HG03457 (cell line): ENCODE results near the gene ABO.
"Not testable (repeated sequence)": the region's sequence is repeated elsewhere in the genome, so short reads cannot be mapped to it uniquely, and the experiment has no call there.

Experiments
- ATAC-seq: cut with Tn5 transposase; IDR thresholded peaks from one replicate; pipeline ENCODE4 v1.9.1; 2021; ENCODE audit warnings: moderate number of reproducible peaks; ENCODE audit not compliant: unreplicated experiment

ABO gene

GRCh38 chr9:133290751-133291302 lies 15.8 kb upstream of the ABO start:
- ATAC-seq: no peak

- no peak for ATAC-seq
Measured at GRCh38 chr9:133286523-133286922, 11.5 kb upstream of the ABO start.

GRCh38 chr9:133285252-133285775 lies 10.3 kb upstream of the ABO start:
- no peak for ATAC-seq

- ATAC-seq: no peak
Measured at GRCh38 chr9:133284362-133284761, 9.4 kb upstream of the ABO start.

DNA sequence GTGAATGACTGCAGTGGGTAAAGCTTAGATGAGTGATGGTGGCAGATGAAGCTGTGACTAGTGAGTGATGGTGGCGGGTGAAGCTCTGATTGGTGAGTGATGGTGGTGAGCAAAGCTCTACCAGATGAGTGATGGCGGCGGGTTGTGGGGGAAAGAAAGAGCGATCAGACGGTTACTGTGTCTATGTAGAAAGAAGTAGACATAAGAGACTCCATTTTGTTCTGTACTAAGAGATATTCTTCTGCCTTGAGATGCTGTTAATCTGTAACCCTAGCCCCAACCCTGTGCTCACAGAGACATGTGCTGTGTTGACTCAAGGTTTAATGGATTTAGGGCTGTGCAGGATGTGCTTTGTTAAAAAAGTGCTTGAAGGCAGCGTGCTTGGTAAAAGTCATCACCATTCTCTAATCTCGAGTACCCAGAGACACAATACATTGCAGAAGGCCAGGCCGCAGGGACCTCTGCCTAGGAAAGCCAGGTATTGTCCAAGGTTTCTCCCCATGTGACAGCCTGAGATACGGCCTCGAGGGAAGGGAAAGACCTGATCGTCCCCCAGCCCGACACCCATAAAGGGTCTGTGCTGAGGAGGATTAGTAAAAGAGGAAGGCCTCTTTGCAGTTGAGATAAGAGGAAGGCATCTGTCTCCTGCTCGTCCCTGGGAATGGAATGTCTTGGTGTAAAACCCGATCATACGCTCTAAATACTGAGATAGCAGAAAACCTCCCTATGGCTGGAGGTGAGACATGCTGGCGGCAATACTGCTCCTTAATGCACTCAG lies 8.4 kb upstream of the ABO start:
- ATAC-seq: not testable (repeated sequence)

DNA sequence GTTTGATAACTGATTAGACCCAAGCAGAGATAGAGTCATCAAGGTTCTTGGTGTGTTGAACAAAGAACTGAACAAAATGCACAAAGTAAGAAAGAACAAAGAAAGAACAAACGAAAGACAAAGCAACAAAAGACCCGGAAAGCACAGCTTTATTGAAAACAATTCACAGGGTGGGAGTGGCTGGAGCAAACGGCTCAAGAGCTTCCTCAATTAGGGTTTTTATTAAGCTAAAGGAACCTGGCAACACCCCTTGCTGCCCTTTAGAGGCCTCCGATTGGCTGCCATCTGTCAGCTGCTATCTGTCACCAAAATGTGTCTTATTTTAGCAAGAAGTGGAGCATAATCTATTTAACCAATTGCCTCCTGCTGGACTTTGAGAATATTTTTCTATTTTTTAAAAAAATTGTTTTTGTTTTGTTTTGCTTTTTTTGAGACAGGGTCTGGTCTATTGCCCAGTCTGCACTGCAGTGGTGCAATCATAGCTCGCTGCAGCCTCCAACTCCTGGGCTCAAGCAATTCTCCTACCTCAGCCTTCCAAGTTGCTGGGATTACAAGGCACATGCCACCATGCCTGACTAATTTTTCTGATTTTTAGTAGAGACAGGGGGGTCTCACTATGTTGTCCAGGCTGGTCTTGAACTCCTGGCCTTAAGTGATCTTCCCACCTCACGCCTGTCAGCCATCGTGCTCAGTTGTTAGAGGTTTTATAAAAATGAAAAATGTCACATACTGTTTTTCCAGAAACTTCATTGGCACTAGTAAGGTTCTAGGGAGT lies 7.7 kb upstream of the ABO start:
- no peak for ATAC-seq

DNA sequence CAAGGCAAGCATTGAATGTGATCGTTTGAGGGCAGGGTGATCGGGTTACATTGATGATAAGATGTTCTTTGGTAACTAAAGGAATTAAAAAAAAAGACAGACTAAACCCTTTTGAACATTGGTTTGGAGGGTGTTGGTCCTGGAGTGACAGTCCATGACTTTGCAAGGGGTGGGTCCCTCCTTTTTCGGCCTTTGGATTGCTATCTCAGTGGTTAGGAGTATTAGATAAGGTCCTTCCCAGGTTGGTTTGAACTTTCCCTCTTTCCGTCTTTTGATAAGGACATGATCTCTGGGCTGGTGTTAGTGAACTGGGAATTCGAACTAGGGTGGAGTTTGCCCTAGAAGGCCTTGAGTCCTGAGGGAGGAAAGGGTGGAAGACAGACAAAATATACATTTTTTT lies 5.4 kb upstream of the ABO start:
- ATAC-seq: no peak

- ATAC-seq: no peak
Measured at GRCh38 chr9:133278161-133279114, 3.4 kb upstream of the ABO start.

DNA sequence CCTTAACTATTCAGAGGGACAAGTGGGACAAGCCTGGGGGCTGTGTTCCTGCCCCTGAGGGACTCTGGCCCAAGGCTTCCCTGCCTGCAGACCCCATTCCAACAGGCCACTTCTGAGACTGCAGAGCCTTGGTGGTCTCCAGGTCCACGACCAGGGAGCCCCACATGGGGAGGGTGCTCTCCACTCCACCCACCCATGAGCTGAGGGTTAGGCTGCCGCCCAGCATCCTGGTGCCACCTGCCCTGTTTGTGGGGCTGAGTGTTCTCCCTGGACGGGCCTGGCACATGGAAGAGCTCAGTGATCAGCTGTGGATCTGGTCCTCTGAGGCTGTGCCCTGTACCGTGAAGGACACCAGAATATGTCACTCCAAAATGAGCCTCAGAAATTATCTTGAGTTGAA lies 2.5 kb upstream of the ABO start:
- no peak for ATAC-seq

- no peak for ATAC-seq
Measured at GRCh38 chr9:133276923-133277322, 1.9 kb upstream of the ABO start.

DNA sequence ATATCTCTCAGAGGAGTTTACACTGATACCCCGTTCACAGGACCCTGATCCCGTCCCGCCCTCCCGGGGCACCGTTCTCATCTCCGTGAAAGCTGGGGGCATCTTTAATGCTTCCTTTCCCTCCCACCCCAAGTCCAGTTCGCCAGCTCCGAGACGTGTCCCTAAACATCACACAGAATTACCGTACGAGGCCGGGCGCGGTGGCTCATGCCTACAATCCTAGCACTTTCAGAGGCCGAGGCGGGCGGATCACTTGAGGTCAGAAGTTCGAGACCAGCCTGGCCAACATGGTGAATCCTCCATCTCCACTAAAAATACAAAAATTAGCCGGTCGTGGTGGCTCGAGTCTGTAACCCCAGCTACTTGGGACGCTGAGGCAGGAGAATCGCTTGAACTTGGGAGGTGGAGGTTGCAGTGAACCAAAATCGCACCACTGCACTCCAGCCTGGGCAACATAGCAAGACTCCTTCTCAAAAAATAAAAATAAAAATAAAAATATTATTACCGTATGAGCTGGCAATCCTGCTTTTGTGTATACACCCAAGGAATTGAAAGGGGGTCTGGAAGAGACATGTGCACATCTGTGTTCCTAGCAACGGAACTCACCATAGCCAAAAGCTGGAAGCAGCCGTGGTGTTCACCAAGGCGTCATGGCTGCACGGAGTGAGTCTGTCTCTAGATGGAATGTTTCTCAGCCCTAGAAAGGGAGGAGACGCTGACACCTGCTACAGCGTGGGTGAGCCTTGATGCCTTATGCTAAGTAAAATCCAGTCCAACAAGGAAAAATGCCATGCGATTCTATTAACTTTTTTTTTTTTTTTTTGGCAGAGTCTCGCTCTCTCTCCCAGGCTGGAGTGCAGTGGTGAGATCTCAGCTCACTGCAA lies 1.2 kb upstream of the ABO start:
- ATAC-seq: no peak

GRCh38 chr9:133274236-133275104 lies 531 bp downstream of the ABO start:
- ATAC-seq: no peak

- ATAC-seq: no peak
Measured at GRCh38 chr9:133273819-133274218, 1.2 kb downstream of the ABO start.

GRCh38 chr9:133273098-133273497 lies 1.9 kb downstream of the ABO start:
- no peak for ATAC-seq

DNA sequence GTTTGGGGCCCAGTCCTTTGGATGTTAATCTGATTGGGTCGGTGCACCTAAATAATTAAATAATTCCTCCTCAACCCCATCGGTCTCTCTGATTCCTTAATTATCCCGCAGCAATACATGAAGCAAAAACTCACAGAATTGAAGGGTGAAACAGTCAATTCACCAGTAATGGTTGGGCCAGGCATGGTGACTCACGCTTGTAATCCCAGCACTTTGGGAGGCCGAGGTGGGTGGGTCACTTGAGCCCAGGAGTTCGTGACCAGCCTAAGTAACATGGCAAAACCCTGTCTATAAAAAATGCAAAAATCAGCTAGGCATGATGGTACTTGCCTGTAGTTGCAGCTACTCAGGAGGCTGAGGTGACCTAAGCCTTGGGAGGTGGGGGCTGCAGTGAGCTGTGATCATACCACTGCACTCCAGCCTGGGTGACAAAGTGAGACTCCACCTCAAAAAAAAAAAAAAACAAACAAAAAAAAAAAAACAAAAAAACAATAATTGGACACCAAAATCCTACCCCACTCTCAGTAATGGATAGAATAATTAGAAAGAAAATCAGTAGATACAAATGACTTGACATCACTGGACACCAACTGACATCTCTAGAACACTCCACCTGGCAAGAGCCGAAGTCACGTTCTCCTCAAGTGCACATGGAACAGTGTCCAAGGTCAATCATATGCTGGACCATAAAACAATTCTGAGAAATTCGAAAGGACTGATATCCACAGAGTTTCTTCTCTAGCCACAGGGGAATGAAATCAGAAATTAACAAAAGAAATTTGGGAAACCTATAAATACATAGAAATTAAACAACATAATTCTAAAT lies 5.3 kb downstream of the ABO start:
- ATAC-seq: no peak

DNA sequence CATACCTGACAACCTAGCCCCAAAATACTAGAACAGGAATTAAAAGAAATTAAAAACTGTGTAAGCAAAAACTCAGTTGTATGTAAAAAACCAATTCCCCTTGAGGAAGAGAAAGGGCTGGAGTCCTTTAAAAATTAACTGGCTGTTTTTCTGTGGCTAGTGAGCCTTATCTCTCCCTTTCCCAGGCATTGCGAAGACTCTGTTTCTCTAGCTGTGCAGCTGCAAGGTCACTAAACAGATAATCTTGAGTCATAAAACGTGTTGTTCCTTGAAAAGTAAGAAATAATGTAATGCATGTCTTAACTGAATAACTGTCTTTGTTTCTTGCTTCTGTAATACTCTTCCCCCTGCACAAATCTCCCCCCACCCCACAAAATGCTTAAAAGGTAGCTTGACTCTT lies 5.9 kb downstream of the ABO start:
- not testable (repeated sequence) for ATAC-seq

- ATAC-seq: no peak
Measured at GRCh38 chr9:133268335-133269056, 6.5 kb downstream of the ABO start.
